Measurements from ENCODE around the gene HDHD5. TPM values are rescaled to one million over a fixed set of nuclear protein-coding genes. Genes with fewer than 3 reads are reported as not detected.

Gene HDHD5
- total RNA-seq, 6 experiments from 2014 or later = 15.3 to 23.5 (median 16.8) TPM

DNA sequence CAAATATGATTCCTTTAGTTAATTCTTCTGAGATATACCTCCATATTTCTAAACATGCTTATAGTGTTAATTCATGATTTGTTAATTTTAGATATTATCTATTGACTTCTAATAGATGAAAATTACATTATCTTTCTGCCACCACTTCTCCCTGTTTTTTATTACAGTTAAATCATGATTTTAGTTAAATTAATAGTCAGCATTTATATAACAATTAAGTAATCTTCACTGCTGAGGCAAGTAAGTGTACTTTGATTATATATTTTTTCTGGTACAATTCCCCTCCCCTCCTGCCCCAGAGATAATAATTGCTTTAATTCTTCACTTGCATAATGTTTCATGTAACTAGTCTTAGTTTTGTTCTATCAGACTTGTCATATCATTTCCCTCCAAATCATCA, 68.5 kb downstream of the HDHD5 start:
- H3K9me3 Mint-ChIP-seq = no peaks in the 10 kb centered on the region
- TF ChIP-seq, protein P1, sequence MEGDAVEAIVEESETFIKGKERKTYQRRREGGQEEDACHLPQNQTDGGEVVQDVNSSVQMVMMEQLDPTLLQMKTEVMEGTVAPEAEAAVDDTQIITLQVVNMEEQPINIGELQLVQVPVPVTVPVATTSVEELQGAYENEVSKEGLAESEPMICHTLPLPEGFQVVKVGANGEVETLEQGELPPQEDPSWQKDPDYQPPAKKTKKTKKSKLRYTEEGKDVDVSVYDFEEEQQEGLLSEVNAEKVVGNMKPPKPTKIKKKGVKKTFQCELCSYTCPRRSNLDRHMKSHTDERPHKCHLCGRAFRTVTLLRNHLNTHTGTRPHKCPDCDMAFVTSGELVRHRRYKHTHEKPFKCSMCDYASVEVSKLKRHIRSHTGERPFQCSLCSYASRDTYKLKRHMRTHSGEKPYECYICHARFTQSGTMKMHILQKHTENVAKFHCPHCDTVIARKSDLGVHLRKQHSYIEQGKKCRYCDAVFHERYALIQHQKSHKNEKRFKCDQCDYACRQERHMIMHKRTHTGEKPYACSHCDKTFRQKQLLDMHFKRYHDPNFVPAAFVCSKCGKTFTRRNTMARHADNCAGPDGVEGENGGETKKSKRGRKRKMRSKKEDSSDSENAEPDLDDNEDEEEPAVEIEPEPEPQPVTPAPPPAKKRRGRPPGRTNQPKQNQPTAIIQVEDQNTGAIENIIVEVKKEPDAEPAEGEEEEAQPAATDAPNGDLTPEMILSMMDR (IDR thresholded peaks at IDR 0.05) = no peak
- peaks cover 2% of the 10 kb centered on the region for H3K27me3 Mint-ChIP-seq (ENCODE audit: insufficient read depth)
- no peak overlapping the region for H3K4me3 Mint-ChIP-seq
- H3K4me1 Mint-ChIP-seq (ENCODE audit: low read depth) = peaks cover 23% of the 10 kb centered on the region
- no peak overlapping the region for H3K27ac Mint-ChIP-seq
- no peak for DNase-seq
- no peaks in the 10 kb centered on the region for H3K36me3 Mint-ChIP-seq (ENCODE audit: low read depth)

Other genes starting within 250 kb of the HDHD5 start
- gene GAB4, start 151.1 kb downstream of the HDHD5 start, total RNA-seq (2021; fragmentation: NEBNext Ultra II Directional; extraction: Animal tissue kit (Norgen Biotek cat#: 25700)) = not detected
- 10 to 100 TPM; 10.5 to 14.4 (median 13.7) TPM for gene IL17RA, start 74.3 kb downstream of the HDHD5 start, total RNA-seq (2021; fragmentation: NEBNext Ultra II Directional; extraction: Animal tissue kit (Norgen Biotek cat#: 25700))
- under 1 TPM; 0.05 to 0.11 (median 0.07) TPM for gene TMEM121B, start 37.9 kb downstream of the HDHD5 start, total RNA-seq (2021; fragmentation: NEBNext Ultra II Directional; extraction: Animal tissue kit (Norgen Biotek cat#: 25700))
- gene ADA2, start 60.2 kb upstream of the HDHD5 start, total RNA-seq (2021; fragmentation: NEBNext Ultra II Directional; extraction: Animal tissue kit (Norgen Biotek cat#: 25700)) = under 1 TPM; 0.19 to 0.73 (median 0.38) TPM
- gene CECR2, start 210.2 kb upstream of the HDHD5 start, total RNA-seq (2021; fragmentation: NEBNext Ultra II Directional; extraction: Animal tissue kit (Norgen Biotek cat#: 25700)) = not detected

Data from HFFc6 (cell line).